Endothelial cell (in vitro differentiated cells): ENCODE results near the gene REXO1. TPM values are rescaled to one million over a fixed set of nuclear protein-coding genes. Genes with fewer than 3 reads are reported as not detected.

Source experiments
- DNase-seq: peaks from one replicate; pipeline ENCODE4 v3.0.0; 2021; ENCODE audit warnings: low spot score
- H3K27ac Mint-ChIP-seq: one replicate; pipeline ENCODE4 v1.8.0; 2021; ENCODE audit warnings: mixed read lengths, inconsistent platforms; ENCODE audit not compliant: unreplicated experiment
- H3K27me3 Mint-ChIP-seq: one replicate; pipeline ENCODE4 v1.8.0; 2021; ENCODE audit warnings: mild to moderate bottlenecking, moderate library complexity, mixed read lengths, inconsistent platforms; ENCODE audit not compliant: unreplicated experiment
- H3K36me3 Mint-ChIP-seq: one replicate; pipeline ENCODE4 v1.8.0; 2021; ENCODE audit warnings: mild to moderate bottlenecking, low read depth, mixed read lengths, inconsistent platforms; ENCODE audit not compliant: unreplicated experiment
- H3K4me1 Mint-ChIP-seq: one replicate; pipeline ENCODE4 v1.8.0; 2021; ENCODE audit warnings: mild to moderate bottlenecking, mixed read lengths, inconsistent platforms; ENCODE audit not compliant: unreplicated experiment
- H3K4me3 Mint-ChIP-seq: one replicate; pipeline ENCODE4 v1.8.0; 2021; ENCODE audit warnings: mild to moderate bottlenecking, mixed read lengths, inconsistent platforms; ENCODE audit not compliant: unreplicated experiment
- H3K9me3 Mint-ChIP-seq: one replicate; pipeline ENCODE4 v1.8.0; 2021; ENCODE audit warnings: mixed read lengths, inconsistent platforms; ENCODE audit not compliant: unreplicated experiment
- CTCF ChIP-seq: fragments of 200-600 bp; sonication (generic); IDR thresholded peaks from one replicate; pipeline ENCODE4 v1.5.0; 2021; ENCODE audit warnings: antibody characterized with exemption; ENCODE audit not compliant: unreplicated experiment
- total RNA-seq: library from RNA; stranded (reverse); fragmentation: NEBNext Ultra II Directional; extraction: Animal tissue kit (Norgen Biotek cat#: 25700); gene quantifications from one replicate; pipeline ENCODE4 v1.2.1, GENCODE V29; 2021; ENCODE audit not compliant: unreplicated experiment

REXO1 gene
- total RNA-seq, 1 donor from 2014 or later = 48.1 TPM

GRCh38 chr19:1811472-1811894 lies 36.8 kb downstream of the REXO1 start:
- no peak for TF ChIP-seq CTCF
- Mint-ChIP-seq H3K9me3 (no peaks in the 10 kb centered on the region), H3K27ac (no peak overlapping the region), H3K4me1 (peaks cover 6% of the 10 kb centered on the region), H3K36me3 (no peaks in the 10 kb centered on the region), H3K27me3 (peaks cover 13% of the 10 kb centered on the region), H3K4me3 (no peak overlapping the region)
- DNase-seq = no peak

GRCh38 chr19:1810439-1811160 lies 37.7 kb downstream of the REXO1 start:
- Mint-ChIP-seq H3K4me1 (peaks cover 6% of the 10 kb centered on the region), H3K27ac (no peak overlapping the region), H3K36me3 (no peaks in the 10 kb centered on the region), H3K27me3 (peaks cover 13% of the 10 kb centered on the region), H3K4me3 (no peak overlapping the region), H3K9me3 (no peaks in the 10 kb centered on the region)
- no peak for DNase-seq
- TF ChIP-seq CTCF = no peak

DNA sequence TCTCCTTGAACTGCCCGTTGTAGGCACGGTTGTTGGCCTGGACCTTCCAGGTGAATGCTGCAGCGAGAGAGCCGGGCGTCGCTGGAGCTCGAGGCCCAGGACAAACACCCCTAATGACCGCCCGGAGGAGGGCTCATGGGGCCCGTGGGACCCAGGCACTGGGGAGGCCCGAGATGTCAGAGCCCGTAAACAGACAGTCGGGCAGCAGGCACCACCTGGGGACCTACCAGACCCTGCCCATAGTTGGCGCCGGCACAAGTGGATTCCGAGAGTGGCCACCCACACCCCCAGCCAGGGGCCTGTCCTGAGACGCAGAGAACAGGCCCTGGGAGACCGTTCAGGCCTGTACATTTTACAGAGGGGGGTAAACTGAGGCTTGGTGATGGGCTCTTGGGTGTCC lies 38.6 kb downstream of the REXO1 start:
- Mint-ChIP-seq H3K4me1 (peaks cover 6% of the 10 kb centered on the region), H3K27me3 (peaks cover 13% of the 10 kb centered on the region), H3K9me3 (no peaks in the 10 kb centered on the region), H3K4me3 (no peak overlapping the region), H3K27ac (no peak overlapping the region), H3K36me3 (no peaks in the 10 kb centered on the region)
- no peak for DNase-seq
- TF ChIP-seq CTCF = peak; percentile 16

DNA sequence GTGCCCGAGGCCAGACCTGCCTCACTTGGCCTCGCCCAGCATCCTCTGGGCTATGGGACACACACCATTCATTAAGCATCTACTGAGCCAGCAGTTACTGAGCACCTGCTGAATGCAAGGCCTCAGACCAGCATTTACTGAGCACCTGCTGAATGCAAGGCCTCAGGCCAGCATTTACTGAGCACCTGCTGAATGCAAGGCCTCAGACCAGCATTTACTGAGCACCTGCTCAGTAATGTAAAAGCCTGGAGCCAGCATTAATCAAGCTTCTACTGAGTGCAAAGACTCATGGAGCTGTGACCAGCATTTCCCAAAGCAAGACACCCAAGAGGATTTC lies 39.9 kb downstream of the REXO1 start:
- no peak for DNase-seq
- H3K27me3 Mint-ChIP-seq = peaks cover 13% of the 10 kb centered on the region
- no peak overlapping the region for H3K27ac Mint-ChIP-seq
- TF ChIP-seq CTCF = no peak
- H3K9me3 Mint-ChIP-seq = no peaks in the 10 kb centered on the region
- H3K4me1 Mint-ChIP-seq = peaks cover 6% of the 10 kb centered on the region
- H3K4me3 Mint-ChIP-seq = no peak overlapping the region
- no peaks in the 10 kb centered on the region for H3K36me3 Mint-ChIP-seq

GRCh38 chr19:1807695-1808394 lies 40.4 kb downstream of the REXO1 start:
- H3K27ac Mint-ChIP-seq = no peak overlapping the region
- no peak overlapping the region for H3K4me3 Mint-ChIP-seq
- H3K4me1 Mint-ChIP-seq = peaks cover 5% of the 10 kb centered on the region
- peaks cover 13% of the 10 kb centered on the region for H3K27me3 Mint-ChIP-seq
- no peak for TF ChIP-seq CTCF
- DNase-seq = no peak
- no peaks in the 10 kb centered on the region for H3K36me3 Mint-ChIP-seq
- no peaks in the 10 kb centered on the region for H3K9me3 Mint-ChIP-seq
